Liver (tissue), 9 donors: ENCODE measurements around the gene TMEM53. TPM values are rescaled to one million over a fixed set of nuclear protein-coding genes. Genes with fewer than 3 reads are reported as not detected.

Experiments
- DNase-seq: peaks from one replicate; pipeline ENCODE4 v3.0.0-alpha.2; 2017; ENCODE audit warnings: low spot score
- H3K27ac ChIP-seq, 2 donors: one replicate each; pipeline ENCODE4 v1.7.0; 2013; ENCODE audit warnings: inconsistent platforms in 2 of 2, low read length in 2 of 2, control low read depth in 1 of 2, low read depth in 1 of 2, mild to moderate bottlenecking in 1 of 2
- H3K27me3 ChIP-seq, 4 donors: one replicate each; pipeline versions ENCODE4 v1.6.1 to v1.7.0; 2013; ENCODE audit warnings: low read length in 3 of 4, inconsistent platforms in 1 of 4, mild to moderate bottlenecking in 1 of 4, moderate library complexity in 1 of 4; ENCODE audit not compliant: control insufficient read depth in 4 of 4, insufficient read depth in 4 of 4
- H3K36me3 ChIP-seq, 4 donors: one replicate each; pipeline versions ENCODE4 v1.6.1 to v1.7.0; 2013; ENCODE audit warnings: low read length in 3 of 4, mild to moderate bottlenecking in 3 of 4, low read depth in 1 of 4, moderate library complexity in 1 of 4; ENCODE audit not compliant: control insufficient read depth in 4 of 4, insufficient read depth in 3 of 4
- H3K4me1 ChIP-seq, 4 donors: one replicate each; pipeline versions ENCODE4 v1.6.1 to v1.7.0; 2013; ENCODE audit warnings: low read length in 3 of 4, mild to moderate bottlenecking in 3 of 4, moderate library complexity in 1 of 4; ENCODE audit not compliant: control insufficient read depth in 4 of 4, insufficient read depth in 4 of 4
- H3K4me3 ChIP-seq, 3 donors: one replicate each; pipeline versions ENCODE4 v1.6.1 to v1.7.0; 2013; ENCODE audit warnings: low read length in 3 of 3, control low read depth in 1 of 3, low read depth in 1 of 3, mild to moderate bottlenecking in 1 of 3
- H3K9ac ChIP-seq, 2 donors: one replicate each; pipeline ENCODE4 v1.7.0; 2013; ENCODE audit warnings: low read length in 2 of 2, mild to moderate bottlenecking in 2 of 2, moderate library complexity in 2 of 2, control low read depth in 1 of 2, low read depth in 1 of 2
- H3K9me3 ChIP-seq, 4 donors: one replicate each; pipeline versions ENCODE4 v1.6.1 to v1.7.0; 2013; ENCODE audit warnings: low read length in 3 of 4; ENCODE audit not compliant: control insufficient read depth in 4 of 4
- EGR1 ChIP-seq, 2 donors: IDR thresholded peaks; 2 replicates each; pipeline ENCODE4 v1.6.1; 2016 to 2018; ENCODE audit warnings: antibody characterized with exemption in 2 of 2, low read depth in 2 of 2
- FOXA2 ChIP-seq: IDR thresholded peaks from 2 replicates; pipeline ENCODE4 v1.6.1; 2016; ENCODE audit warnings: antibody characterized with exemption
- GABPA ChIP-seq, 2 donors: IDR thresholded peaks in 1 of 2; conservative IDR thresholded peaks in 1 of 2; 2 replicates each; pipeline ENCODE4 v1.6.1; 2016; ENCODE audit warnings: antibody characterized with exemption in 2 of 2, mild to moderate bottlenecking in 1 of 2, moderate library complexity in 1 of 2
- HNF4A ChIP-seq, 2 donors: conservative IDR thresholded peaks; 2 replicates each; pipeline ENCODE4 v1.6.1; 2016; ENCODE audit warnings: antibody characterized with exemption in 2 of 2, mild to moderate bottlenecking in 2 of 2
- HNF4G ChIP-seq: IDR thresholded peaks from 2 replicates; pipeline ENCODE4 v1.6.1; 2016; ENCODE audit warnings: antibody characterized with exemption
- JUND ChIP-seq, 2 donors: IDR thresholded peaks; 2 replicates each; pipeline ENCODE4 v1.6.1; 2016; ENCODE audit warnings: antibody characterized with exemption in 2 of 2
- NR2F2 ChIP-seq: IDR thresholded peaks from 2 replicates; pipeline ENCODE4 v1.6.1; 2016; ENCODE audit warnings: antibody characterized with exemption
- SP1 ChIP-seq: IDR thresholded peaks from 2 replicates; pipeline ENCODE4 v1.6.1; 2018; ENCODE audit warnings: antibody characterized with exemption, mild to moderate bottlenecking
- TAF1 ChIP-seq: conservative IDR thresholded peaks from 2 replicates; pipeline ENCODE4 v1.6.1; 2016; ENCODE audit warnings: antibody characterized with exemption, mild to moderate bottlenecking
- YY1 ChIP-seq: IDR thresholded peaks from 2 replicates; pipeline ENCODE4 v1.6.1; 2016; ENCODE audit warnings: antibody characterized with exemption, mild to moderate bottlenecking
- WGBS: extraction: QIAGEN DNeasy Blood & Tissue Kit; methylation state at CpG from one replicate; pipeline ENCODE4 v1.1.7; 2013; 5-methylcytosine and 5-hydroxymethylcytosine counted together
- polyA plus RNA-seq, 2 donors: library from polyadenylated mRNA; stranded (reverse) in 1 of 2; unstranded in 1 of 2; fragments of 200-250 nt in 1 of 2; fragments of >200 nt in 1 of 2; fragmentation: Nextera tagmentation in 1 of 2; extraction: Ambion mirVana in 1 of 2; gene quantifications; one replicate each; pipeline versions ENCODE4 v1.2.1 to v1.2.3, GENCODE V29; 2013 to 2015
- total RNA-seq, 2 donors: library from RNA; depleted of rRNA; stranded (reverse); fragments of >200 nt; gene quantifications; one replicate each; pipeline ENCODE4 v1.2.3, GENCODE V29; 2014
- TF ChIP-seq, protein P1 (sequence below): fragments of 150-350 bp; IDR thresholded peaks from 2 replicates; pipeline ENCODE4 v1.5.1; 2017; ENCODE audit warnings: improper control_type of control experiment, low read depth, low read length; ENCODE audit not compliant: missing input control
- TF ChIP-seq, protein P2 (sequence below): IDR thresholded peaks from 2 replicates; pipeline ENCODE4 v1.6.1; 2016; ENCODE audit warnings: antibody characterized with exemption
- TF ChIP-seq, protein P3 (sequence below): IDR thresholded peaks from 2 replicates; pipeline ENCODE4 v1.6.1; 2016; ENCODE audit warnings: antibody characterized with exemption
- TF ChIP-seq, protein P4 (sequence below): IDR thresholded peaks from 2 replicates; pipeline ENCODE4 v1.6.1; 2016; ENCODE audit warnings: antibody characterized with exemption, mild to moderate bottlenecking
- donor health status: healthy.
- donor health status: healthy.
- donor health status: healthy.
- donor health status: healthy.
- donor health status: healthy.

TMEM53 gene
- total and polyA plus RNA-seq, 4 donors, result 9.9 to 89.2 (median 29.4) TPM

DNA sequence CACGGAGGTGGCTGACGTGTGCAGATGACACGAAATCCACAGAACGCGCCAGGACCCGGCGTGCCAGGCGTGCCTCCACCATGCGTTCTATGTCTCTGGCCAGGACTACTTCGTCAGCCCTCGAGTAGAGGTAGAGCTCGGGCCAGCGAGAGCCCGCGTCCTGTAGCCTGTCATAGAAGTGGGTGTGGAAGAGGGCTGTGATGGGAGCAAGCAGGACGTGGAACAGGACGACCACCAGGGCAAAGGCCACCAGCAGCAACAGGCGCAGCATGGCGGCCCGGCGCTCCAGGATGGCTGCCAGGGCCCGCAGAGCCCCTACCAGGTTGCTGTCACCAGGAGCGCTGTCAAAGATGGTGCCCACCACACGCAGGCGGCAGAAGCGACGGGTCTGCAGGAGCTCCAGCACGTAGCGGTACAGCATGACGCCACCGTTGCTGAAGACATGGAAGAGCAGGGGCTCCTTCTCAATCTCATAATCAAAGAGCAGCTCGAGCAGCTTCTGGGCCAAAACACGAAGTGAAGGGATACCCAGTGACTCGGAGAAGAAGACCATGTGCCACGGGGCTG lies 19.6 kb downstream of the TMEM53 start:
- TF ChIP-seq HNF4G, result no peak
- no peak for TF ChIP-seq EGR1 (IDR thresholded peaks at IDR 0.05; ENCODE audit: low read depth in 2 of 2)
- TF ChIP-seq, protein P1, sequence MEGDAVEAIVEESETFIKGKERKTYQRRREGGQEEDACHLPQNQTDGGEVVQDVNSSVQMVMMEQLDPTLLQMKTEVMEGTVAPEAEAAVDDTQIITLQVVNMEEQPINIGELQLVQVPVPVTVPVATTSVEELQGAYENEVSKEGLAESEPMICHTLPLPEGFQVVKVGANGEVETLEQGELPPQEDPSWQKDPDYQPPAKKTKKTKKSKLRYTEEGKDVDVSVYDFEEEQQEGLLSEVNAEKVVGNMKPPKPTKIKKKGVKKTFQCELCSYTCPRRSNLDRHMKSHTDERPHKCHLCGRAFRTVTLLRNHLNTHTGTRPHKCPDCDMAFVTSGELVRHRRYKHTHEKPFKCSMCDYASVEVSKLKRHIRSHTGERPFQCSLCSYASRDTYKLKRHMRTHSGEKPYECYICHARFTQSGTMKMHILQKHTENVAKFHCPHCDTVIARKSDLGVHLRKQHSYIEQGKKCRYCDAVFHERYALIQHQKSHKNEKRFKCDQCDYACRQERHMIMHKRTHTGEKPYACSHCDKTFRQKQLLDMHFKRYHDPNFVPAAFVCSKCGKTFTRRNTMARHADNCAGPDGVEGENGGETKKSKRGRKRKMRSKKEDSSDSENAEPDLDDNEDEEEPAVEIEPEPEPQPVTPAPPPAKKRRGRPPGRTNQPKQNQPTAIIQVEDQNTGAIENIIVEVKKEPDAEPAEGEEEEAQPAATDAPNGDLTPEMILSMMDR, result no peak
- TF ChIP-seq, protein P2, sequence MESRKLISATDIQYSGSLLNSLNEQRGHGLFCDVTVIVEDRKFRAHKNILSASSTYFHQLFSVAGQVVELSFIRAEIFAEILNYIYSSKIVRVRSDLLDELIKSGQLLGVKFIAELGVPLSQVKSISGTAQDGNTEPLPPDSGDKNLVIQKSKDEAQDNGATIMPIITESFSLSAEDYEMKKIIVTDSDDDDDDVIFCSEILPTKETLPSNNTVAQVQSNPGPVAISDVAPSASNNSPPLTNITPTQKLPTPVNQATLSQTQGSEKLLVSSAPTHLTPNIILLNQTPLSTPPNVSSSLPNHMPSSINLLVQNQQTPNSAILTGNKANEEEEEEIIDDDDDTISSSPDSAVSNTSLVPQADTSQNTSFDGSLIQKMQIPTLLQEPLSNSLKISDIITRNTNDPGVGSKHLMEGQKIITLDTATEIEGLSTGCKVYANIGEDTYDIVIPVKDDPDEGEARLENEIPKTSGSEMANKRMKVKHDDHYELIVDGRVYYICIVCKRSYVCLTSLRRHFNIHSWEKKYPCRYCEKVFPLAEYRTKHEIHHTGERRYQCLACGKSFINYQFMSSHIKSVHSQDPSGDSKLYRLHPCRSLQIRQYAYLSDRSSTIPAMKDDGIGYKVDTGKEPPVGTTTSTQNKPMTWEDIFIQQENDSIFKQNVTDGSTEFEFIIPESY, result no peak
- no peak for TF ChIP-seq FOXA2
- no peak for TF ChIP-seq GABPA (IDR thresholded peaks at IDR 0.05 in 1 of 2, conservative IDR thresholded peaks at IDR 0.05 in 1 of 2)
- no peak for TF ChIP-seq YY1
- no peak for TF ChIP-seq NR2F2
- TF ChIP-seq, protein P3, sequence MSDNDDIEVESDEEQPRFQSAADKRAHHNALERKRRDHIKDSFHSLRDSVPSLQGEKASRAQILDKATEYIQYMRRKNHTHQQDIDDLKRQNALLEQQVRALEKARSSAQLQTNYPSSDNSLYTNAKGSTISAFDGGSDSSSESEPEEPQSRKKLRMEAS, result no peak
- TF ChIP-seq JUND (IDR thresholded peaks at IDR 0.05), result no peak
- TF ChIP-seq, protein P4, sequence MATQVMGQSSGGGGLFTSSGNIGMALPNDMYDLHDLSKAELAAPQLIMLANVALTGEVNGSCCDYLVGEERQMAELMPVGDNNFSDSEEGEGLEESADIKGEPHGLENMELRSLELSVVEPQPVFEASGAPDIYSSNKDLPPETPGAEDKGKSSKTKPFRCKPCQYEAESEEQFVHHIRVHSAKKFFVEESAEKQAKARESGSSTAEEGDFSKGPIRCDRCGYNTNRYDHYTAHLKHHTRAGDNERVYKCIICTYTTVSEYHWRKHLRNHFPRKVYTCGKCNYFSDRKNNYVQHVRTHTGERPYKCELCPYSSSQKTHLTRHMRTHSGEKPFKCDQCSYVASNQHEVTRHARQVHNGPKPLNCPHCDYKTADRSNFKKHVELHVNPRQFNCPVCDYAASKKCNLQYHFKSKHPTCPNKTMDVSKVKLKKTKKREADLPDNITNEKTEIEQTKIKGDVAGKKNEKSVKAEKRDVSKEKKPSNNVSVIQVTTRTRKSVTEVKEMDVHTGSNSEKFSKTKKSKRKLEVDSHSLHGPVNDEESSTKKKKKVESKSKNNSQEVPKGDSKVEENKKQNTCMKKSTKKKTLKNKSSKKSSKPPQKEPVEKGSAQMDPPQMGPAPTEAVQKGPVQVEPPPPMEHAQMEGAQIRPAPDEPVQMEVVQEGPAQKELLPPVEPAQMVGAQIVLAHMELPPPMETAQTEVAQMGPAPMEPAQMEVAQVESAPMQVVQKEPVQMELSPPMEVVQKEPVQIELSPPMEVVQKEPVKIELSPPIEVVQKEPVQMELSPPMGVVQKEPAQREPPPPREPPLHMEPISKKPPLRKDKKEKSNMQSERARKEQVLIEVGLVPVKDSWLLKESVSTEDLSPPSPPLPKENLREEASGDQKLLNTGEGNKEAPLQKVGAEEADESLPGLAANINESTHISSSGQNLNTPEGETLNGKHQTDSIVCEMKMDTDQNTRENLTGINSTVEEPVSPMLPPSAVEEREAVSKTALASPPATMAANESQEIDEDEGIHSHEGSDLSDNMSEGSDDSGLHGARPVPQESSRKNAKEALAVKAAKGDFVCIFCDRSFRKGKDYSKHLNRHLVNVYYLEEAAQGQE, result no peak
- no peak for TF ChIP-seq TAF1
- TF ChIP-seq HNF4A (conservative IDR thresholded peaks at IDR 0.05), result no peak
- TF ChIP-seq SP1, result no peak
- no peaks in the 10 kb centered on the region for H3K27me3 ChIP-seq
- no peak overlapping the region for H3K27ac ChIP-seq
- H3K4me3 ChIP-seq, result no peak overlapping the region
- DNase-seq, result no peak
- WGBS, result 93% methylated on average over 35 of the region's 35 CpGs
- no peak overlapping the region for H3K9ac ChIP-seq
- H3K9me3 ChIP-seq, result no peaks in the 10 kb centered on the region
- H3K4me1 ChIP-seq, result peaks cover 0 to 13% (median 5%) of the 10 kb centered on the region in 4 donors
- peaks cover 4 to 20% (median 10%) of the 10 kb centered on the region in 4 donors for H3K36me3 ChIP-seq
